Mucosa of descending colon (tissue), 3 donors: ENCODE data around the gene LRRC1. TPM values are rescaled to one million over a fixed set of nuclear protein-coding genes. Genes with fewer than 3 reads are reported as not detected.
A peak's percentile ranks its signal among the peaks of the same experiment; 100 is the strongest.

Source experiments
- ATAC-seq: fragments of 200-7000 bp; cut with Tn5 transposase; one replicate; pipeline ENCODE4 v1.9.1; 2020; ENCODE audit warnings: mild to moderate bottlenecking, moderate library complexity
- DNase-seq, 3 donors: peaks; one replicate each; pipeline ENCODE4 v3.0.0-alpha.2; 2020
- H3K36me3 ChIP-seq: fragments of 200-600 bp; one replicate; pipeline ENCODE4 v1.8.0; 2021; ENCODE audit warnings: low read depth, mild to moderate bottlenecking
- H3K4me1 ChIP-seq: fragments of 200-600 bp; one replicate; pipeline ENCODE4 v1.8.0; 2021; ENCODE audit warnings: low read depth, mild to moderate bottlenecking
- H3K4me3 ChIP-seq: fragments of 200-600 bp; one replicate; pipeline ENCODE4 v1.8.0; 2021; ENCODE audit warnings: mild to moderate bottlenecking
- H3K9me3 ChIP-seq: fragments of 200-600 bp; one replicate; pipeline ENCODE4 v1.8.0; 2021; ENCODE audit warnings: mild to moderate bottlenecking
- intact Hi-C, 2 donors: fragments of 100-400 bp; cut with DNase I in 1 of 2; cut with micrococcal nuclease in 1 of 2; formaldehyde crosslinking; loops; one replicate each; pipeline versions ENCODE4 v1.11.0 to v1.11.1; 2022; cut with DNase I, micrococcal nuclease
- total RNA-seq, 3 donors: library from RNA; stranded (reverse); fragmentation: NEBNext Ultra II Directional in 2 of 3; extraction: Animal tissue kit (Norgen Biotek cat#: 25700) in 2 of 3; gene quantifications; one replicate each; pipeline versions ENCODE4 v1.2.1 to v1.2.4, GENCODE V29; 2021 to 2023
- TF ChIP-seq, protein P1 (sequence below): fragments of 200-600 bp; IDR thresholded peaks from one replicate; pipeline ENCODE4 v1.8.0; 2022; ENCODE audit warnings: antibody characterized with exemption, mild to moderate bottlenecking
- donor health status: DM: no; HTN: no; CAD: no; lungs with moderate emphysema.
- donor health status: DM: no; HTN: no; CAD: no.
- donor health status: DM: no; HTN: yes; CAD: no.

LRRC1 gene
- total RNA-seq, 3 donors from 2014 or later = 57.7 to 105 (median 89.4) TPM

DNA sequence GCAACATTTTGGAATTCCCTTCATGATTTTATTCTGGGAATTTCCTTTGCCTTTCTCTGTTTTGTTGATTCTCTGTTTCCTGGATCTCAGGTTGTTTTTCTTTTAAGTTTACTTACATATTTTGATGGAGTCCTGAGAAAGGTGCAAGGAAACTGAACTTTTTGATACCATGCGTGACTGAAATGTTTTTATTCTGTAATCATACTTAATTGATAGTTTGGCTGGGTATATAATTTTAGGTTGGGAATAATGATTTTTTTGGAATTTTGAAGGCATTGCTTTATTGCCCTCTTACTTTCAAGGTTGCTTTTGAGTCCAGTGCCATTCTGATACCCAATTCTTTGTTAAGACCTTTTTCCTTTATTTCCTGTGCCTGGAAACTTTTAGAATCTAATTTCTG, 45.2 kb downstream of the LRRC1 start:
- ATAC-seq = no peak
- intact Hi-C loops = no loop called here
- Histone ChIP-seq H3K4me3 (no peak overlapping the region), H3K9me3 (no peaks in the 10 kb centered on the region), H3K4me1 (no peaks in the 10 kb centered on the region), H3K36me3 (no peaks in the 10 kb centered on the region)
- TF ChIP-seq, protein P1, sequence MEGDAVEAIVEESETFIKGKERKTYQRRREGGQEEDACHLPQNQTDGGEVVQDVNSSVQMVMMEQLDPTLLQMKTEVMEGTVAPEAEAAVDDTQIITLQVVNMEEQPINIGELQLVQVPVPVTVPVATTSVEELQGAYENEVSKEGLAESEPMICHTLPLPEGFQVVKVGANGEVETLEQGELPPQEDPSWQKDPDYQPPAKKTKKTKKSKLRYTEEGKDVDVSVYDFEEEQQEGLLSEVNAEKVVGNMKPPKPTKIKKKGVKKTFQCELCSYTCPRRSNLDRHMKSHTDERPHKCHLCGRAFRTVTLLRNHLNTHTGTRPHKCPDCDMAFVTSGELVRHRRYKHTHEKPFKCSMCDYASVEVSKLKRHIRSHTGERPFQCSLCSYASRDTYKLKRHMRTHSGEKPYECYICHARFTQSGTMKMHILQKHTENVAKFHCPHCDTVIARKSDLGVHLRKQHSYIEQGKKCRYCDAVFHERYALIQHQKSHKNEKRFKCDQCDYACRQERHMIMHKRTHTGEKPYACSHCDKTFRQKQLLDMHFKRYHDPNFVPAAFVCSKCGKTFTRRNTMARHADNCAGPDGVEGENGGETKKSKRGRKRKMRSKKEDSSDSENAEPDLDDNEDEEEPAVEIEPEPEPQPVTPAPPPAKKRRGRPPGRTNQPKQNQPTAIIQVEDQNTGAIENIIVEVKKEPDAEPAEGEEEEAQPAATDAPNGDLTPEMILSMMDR = no peak
- no peak for DNase-seq

DNA sequence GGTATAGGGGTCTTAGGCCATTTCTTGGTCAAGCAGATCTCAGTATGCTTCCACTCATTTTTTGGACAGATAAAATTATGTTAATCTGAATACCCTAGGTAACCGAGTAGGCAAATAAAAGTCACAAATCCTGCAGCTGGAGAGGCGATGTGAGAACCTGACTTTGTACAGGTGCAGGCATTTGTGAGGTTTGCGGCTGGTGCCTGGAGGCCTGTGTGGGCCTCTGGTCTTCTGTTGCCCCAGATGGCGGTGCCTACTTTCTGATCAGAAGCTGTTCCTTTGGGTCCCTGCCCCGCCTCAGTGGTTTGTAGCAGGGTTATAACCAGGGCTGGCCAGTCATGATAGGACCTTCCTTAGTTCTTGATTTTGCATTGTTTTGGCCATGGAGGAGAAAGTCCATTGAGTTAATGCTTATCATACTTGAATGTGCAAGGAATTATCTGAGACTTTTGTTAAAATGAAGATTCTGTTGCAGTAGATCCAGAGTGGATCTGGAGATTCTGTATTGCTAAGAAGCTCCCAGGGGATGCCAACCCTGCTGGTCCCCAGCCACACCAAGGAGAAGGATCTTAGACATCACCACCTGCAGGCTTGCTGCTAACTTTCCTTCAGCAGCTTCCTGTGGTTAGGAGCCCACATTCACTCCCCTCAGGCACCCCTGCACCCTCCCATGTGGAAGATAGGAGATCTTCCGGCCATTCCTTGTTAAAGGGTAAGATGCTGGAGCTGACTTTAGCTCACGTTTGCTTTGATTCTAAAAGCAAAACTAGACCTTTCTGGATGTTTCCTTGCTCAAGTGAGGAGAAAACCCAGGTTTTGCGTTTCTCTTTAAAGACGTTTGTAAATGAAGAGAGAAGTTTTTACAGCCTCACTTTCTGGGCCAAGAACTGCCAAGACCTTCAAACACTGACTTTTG, 50.7 kb downstream of the LRRC1 start:
- H3K4me3 ChIP-seq = no peak overlapping the region
- TF ChIP-seq, protein P1 = no peak
- intact Hi-C loops = no loop called here
- ATAC-seq (no peak), DNase-seq (no peak)
- no peaks in the 10 kb centered on the region for H3K36me3 ChIP-seq
- no peaks in the 10 kb centered on the region for H3K4me1 ChIP-seq
- H3K9me3 ChIP-seq = no peaks in the 10 kb centered on the region

DNA sequence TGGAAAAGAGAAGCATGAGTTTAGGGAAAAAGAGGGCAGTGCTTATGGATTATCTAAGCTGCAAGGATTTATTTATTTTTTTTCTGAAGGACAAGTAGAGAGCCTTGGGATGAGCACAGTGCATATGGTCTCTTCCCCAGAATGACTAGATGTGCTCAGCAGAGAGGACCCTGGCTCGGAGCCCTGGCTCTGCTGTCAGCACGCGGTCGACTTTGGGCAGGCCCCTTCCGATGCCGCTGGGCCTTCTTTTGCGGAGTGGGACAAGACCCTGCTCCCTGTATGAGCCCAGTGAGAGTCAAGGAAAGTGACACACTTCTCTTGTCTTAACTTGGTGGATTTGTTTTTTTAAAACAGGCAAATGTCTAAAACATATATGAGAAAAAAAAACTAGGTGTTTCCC, 51.4 kb downstream of the LRRC1 start:
- TF ChIP-seq, protein P1 = no peak
- H3K36me3 ChIP-seq = no peaks in the 10 kb centered on the region
- H3K9me3 ChIP-seq = no peaks in the 10 kb centered on the region
- H3K4me3 ChIP-seq = no peak overlapping the region
- no peaks in the 10 kb centered on the region for H3K4me1 ChIP-seq
- intact Hi-C loops = no loop called here
- DNase-seq (no peak), ATAC-seq (no peak)

DNA sequence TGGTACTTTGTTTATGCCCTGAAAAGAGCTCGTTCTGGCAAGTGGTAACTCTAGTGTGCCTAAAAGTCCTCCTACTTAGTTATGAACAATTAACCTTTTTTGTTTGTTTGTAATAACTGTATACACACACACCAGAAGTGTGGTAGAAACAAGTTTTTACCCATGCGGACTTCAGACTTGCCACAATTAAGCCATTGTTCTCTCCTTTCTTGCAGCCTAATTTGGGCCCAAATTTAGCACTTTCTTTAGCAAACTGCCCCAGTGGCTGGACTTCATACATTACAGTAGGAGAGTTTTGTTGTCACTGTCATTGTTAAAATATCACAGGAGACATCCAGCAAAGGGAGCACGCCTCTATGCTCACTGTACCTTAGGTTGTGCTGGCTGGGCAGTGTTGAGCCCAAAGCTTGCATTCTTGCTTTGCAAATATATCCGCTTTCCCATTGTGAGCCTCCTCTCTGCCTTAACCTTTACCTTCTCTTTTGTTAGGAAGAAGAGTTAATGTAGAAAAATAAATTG, 53.0 kb downstream of the LRRC1 start:
- ATAC-seq (no peak), DNase-seq (no peak)
- Histone ChIP-seq H3K36me3 (no peaks in the 10 kb centered on the region), H3K4me3 (no peak overlapping the region), H3K9me3 (no peaks in the 10 kb centered on the region), H3K4me1 (no peaks in the 10 kb centered on the region)
- TF ChIP-seq, protein P1 = no peak
- intact Hi-C loops = no loop called here

DNA sequence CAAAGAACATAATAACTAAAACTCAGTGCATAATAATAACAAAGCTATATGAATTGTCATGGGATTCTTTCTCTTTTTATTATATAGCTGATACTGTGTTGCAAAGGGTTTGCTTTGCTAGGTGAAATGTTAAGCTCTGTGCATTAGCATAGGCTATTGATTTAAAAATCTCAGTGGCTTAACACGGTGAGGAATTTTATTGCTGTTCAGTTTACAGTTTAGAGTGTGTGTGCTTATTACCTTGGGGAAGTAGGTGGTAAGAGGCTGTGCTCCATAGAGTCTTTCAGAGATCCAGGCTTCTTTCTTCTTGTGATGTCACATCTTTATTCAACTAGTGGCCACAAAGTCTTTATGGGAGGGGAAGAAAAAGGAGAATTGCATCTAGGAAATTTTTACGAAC, 55.7 kb downstream of the LRRC1 start:
- peak; percentile 32 for ATAC-seq

More for the DNA sequence above, 55.7 kb downstream of the LRRC1 start:
- Histone ChIP-seq H3K36me3 (no peaks in the 10 kb centered on the region), H3K9me3 (no peaks in the 10 kb centered on the region), H3K4me3 (no peak overlapping the region), H3K4me1 (peaks cover 5% of the 10 kb centered on the region)
- TF ChIP-seq, protein P1 = no peak
- DNase-seq = no peak
- intact Hi-C loops = no loop called here
